GM19438 (cell line): ENCODE data around the gene ZNHIT6.
"Not testable (repeated sequence)": the region's sequence is repeated elsewhere in the genome, so short reads cannot be mapped to it uniquely, and the experiment has no call there.

Experiments
- ATAC-seq: cut with Tn5 transposase; IDR thresholded peaks from one replicate; pipeline ENCODE4 v1.9.1; 2021; ENCODE audit warnings: low read depth; ENCODE audit not compliant: unreplicated experiment

Gene ZNHIT6

DNA sequence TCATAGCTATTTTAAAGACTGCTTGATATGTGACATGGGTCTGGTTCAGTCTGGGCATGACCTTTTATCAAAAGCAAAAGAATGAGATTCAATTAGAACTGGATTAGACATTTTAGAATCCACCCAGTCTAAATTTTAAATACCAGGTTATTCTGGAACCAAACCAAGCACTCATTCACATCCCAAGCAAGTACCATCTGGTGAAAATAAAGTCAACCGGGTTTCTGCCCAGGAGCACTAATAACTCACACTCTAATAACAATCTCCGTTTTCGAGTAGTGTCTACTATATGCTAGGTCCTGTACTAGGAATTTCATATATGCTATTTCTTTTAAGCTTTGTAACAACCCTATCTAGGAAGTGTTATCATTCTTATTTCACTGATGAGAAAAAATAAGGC lies 30.6 kb downstream of the ZNHIT6 start:
- ATAC-seq = no peak

DNA sequence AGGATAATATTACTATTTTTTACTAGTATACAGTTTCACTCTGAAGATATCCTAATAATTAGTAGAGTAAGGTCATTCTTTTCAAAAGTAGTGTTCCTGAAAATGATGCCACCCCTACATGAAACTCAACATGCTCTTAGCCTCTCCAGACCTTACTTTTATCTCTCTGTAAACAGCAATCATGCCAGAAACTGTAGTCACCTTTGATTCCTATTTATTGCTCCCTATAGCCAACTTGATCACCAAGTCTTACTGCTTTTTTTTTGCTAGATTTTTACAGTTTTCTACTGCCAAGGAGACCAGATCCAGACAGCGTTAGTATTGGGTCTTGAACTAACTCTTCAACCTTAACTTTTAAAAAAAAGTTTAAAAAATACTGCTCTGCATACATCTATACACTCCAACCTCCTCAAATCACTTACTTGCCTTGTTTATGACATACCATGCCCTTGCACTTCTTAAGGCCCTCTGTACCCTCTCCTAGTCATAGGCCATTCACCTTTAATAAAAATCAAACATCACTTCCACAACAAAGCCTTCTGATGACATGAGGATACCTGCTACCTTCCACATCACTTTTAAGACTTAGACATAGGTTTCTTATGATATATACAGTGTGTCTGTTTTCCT lies 36.1 kb downstream of the ZNHIT6 start:
- ATAC-seq = no peak

DNA sequence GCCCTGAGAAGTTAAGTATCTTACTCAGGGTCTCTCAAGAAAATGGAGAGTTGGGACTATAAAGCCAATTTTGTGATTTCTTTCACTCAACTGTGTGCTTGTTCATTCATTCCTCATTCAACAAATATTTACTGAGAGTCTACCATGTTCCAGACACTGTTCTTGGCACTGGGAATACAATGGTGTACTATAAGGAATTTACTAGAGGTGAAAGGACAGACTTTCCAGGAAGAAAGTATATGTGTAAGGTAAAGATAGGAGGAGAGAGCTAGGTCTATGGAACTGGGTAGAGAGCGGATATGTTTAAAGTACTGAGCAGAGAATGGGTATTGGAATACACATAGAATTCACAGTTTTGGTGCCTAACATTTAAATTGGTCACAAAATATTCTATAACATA lies 42.3 kb downstream of the ZNHIT6 start:
- no peak for ATAC-seq

DNA sequence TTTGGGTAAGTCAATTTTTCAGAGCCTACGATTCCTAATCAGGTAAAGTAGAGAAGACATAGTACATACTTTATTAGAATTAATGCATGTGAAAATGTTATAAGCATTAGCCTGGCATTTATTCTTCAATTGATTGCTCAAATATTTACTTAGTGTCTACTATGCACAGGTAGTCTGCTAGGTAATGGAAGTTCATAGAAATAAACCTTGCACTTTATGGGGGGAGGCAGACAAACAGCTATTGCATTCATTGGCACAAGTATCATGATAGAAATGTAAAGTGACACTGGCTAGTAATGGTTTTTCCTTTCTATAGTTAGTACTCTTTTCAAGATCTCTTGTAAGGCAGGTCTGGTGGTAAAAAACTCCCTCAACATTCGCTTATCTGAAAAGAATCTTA lies 44.9 kb downstream of the ZNHIT6 start:
- ATAC-seq = no peak

- peak; percentile 51 for ATAC-seq
These were observed 46.5 kb downstream of the ZNHIT6 start for GRCh38 chr1:85661767-85662166.

DNA sequence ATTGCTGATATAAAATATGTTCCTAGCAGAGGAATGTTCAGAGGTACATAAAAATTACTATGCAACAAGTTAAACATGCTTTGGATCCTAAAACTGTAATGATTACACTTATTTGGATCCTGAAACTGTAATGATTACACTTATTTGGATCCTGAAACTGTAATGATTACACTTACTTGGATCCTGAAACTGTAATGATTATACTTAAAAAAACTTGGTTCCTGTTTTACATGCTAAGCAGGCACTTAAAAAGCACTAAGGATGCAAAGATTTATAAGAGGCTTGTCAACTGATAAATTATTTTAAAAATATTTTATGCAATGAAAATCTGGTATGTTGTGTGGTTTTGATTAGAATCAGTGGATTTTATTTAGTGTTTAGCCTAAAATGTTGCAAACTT lies 47.7 kb downstream of the ZNHIT6 start:
- ATAC-seq = no peak

DNA sequence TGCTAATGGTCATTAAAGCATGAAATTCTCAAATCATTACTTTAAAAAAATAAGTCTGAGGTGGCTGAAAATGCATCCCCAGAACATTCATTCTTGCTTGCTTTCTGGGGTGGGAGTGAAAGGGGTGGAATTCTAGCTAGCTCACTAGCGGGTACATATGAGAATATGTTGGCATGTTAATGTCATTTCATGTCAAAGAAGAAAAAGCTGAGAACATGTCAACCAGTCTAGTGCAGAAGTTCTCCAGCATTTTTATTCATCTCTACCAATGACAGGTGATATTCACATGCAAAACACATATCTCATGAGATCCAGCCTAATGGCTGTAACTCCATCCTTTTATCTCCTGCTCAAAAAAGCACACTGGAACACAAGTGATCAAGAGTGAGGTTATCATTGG lies 49.1 kb downstream of the ZNHIT6 start:
- ATAC-seq = no peak

DNA sequence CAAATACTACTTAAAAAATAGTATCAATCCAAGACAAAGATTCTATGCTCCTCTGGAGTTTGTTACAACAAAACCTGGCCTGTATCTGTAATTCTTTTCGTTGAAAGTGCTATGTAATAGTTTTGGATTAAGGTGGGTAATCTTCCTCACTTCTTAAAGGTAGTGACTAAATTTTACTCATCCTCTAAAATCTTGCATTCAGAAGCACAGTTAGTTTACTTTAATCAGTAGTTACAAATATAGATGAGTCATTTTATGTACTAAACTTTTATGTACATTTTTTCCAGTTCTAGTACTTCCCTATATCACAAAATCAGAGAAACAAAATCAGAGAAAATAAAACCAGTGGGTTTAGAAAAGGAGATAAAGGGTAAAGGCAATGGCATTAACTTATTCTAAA lies 51.3 kb downstream of the ZNHIT6 start:
- no peak for ATAC-seq

- no peak for ATAC-seq
These were observed 52.0 kb downstream of the ZNHIT6 start for GRCh38 chr1:85656256-85656655.

- no peak for ATAC-seq
These were observed 52.9 kb downstream of the ZNHIT6 start for GRCh38 chr1:85655315-85655714.

DNA sequence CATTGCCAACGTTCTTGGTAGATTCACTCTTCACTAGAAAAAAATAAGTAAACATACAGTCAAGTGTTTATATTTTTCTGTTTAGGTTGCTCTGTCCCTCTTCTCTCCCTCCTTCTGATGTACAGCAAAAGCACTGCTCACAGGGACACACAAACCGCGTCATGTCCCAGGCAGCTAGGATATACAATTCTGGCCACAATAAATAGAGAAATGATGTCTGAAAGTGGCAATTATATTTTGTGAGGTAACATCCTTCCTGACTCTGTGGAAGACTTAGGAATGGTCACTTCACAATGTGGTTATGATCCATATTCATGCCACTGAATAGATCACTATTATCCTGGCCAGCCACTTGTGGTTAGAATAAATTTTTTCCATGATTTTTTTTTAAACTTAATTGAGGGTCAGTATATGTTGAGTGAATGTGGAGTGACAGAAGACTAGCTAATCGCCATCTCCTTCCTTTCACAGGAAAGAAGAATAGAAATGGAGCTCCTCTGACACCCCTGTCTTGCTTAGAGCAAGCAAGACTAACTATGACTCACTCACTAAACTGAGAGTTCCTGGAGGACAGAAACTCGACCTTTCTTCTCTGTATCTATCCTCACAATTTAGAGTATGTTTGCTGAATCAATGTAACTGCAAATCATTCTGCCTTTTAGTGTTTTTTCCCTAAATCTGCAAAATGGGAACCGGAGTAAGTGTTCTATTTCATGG lies 54.0 kb downstream of the ZNHIT6 start:
- no peak for ATAC-seq

DNA sequence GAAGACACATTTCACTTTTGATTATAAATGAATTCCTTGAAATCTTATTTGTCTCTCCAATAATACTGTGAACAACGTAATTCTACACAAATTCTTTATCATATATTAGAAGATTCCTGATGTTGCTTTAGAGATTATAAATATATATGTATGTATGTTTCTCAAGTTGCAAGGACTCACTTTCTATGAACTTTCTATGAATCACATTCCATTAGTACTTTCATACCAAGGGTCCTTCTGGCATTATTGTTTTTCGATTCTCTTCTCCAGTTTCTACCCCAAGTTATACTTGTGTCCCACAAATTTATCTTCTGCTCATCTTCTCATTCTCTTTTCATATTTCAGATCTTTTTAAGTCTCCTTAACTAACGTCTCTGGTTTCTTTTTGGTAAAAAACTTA lies 55.9 kb downstream of the ZNHIT6 start:
- no peak for ATAC-seq

GRCh38 chr1:85650645-85651044 lies 57.6 kb downstream of the ZNHIT6 start:
- no peak for ATAC-seq

DNA sequence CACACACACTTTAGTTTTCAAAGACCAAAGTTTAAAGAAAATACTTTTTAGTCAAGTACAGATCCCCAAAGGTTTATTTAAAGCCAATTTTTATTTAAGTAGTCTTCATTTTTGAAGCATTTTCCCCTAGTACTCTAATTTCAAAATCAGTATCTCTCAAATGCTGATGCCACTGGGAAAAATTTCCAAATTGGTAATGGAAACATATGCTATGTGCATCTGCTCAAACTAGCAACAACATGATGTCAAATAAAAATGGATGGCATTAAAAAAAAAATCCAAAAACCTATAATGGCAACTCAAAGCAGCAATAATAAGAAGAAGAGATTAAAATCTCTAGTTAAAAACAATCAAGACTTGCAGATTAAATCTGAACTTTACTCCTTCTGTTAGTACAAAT lies 58.6 kb downstream of the ZNHIT6 start:
- ATAC-seq = no peak

- ATAC-seq = not testable (repeated sequence)
These were observed 66.4 kb downstream of the ZNHIT6 start for GRCh38 chr1:85641598-85642556.

- ATAC-seq = not testable (repeated sequence)
These were observed 68.3 kb downstream of the ZNHIT6 start for GRCh38 chr1:85639920-85640319.

- no peak for ATAC-seq
These were observed 69.8 kb downstream of the ZNHIT6 start for GRCh38 chr1:85638412-85638811.

DNA sequence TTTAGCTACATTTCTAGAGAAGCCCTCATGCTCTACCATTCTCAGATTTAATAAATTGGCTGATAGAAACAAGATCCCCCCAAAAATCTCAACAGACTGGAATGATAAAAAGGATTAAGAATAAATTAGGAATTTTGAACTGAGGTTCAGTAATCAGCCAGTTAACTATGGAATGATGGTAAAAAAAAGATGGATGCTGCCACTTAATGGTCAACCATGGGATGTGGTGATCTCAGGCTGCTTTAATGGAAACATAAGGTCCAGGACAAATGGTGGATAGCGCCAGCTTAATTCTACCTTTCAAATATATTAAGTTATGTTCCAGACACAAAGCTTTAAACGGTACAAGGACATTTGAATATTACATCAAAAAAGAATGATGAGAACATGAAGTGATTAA lies 77.7 kb downstream of the ZNHIT6 start:
- ATAC-seq = no peak

- ATAC-seq = no peak
These were observed 78.7 kb downstream of the ZNHIT6 start for GRCh38 chr1:85629532-85629920.

DNA sequence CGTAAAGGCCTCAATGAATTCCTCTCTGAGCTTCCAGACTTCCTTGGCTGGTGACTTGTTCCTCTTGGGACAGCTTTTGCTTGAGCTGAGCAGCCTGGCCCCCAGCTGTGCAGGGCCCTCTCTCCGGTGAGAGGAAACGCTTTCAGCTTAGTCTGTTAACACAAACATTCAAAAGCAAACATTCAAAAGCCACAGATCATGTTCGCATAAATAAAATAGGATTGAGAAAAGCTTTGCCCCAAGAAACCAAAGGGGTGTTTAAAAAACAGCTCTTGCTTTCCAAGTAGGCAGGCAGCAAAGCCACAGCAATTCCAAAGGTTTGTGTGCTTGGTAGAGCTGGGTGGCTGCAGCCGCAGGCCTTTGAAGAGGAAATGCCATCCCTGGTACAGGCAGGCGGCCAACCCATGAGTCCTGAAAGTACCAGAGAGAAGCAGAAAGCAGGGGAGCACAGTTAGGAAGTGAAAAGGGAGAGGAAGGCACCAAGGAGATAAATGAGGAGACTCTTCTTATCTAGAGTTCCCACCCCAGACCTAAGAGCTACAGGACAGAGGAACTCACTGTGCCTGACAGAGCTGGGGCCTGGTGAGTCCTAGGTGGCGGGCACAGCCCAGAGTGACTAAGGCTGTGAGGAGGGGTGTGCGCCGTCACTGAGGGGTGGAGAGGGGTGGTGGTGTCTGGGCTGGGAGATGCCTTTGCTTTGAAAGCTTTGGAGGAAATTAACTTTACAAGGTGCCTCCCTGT lies 79.3 kb downstream of the ZNHIT6 start:
- no peak for ATAC-seq

GRCh38 chr1:85626818-85627217 lies 81.4 kb downstream of the ZNHIT6 start:
- ATAC-seq = no peak
